GM13977 (cell line): ENCODE measurements around the gene ILK.

ENCODE experiments used
- DNase-seq: peaks from one replicate; pipeline ENCODE4 v3.0.0; 2012; ENCODE audit warnings: low spot score
- in situ Hi-C: fragments of 300-500 bp; cut with MboI; formaldehyde crosslinking; loops from one replicate; pipeline ENCODE4 v1.12.0; 2022; ENCODE audit warnings: low sequenced_read_pairs, low pct_unique_long_range_greater_than_20kb, mixed read lengths, inconsistent platforms; ENCODE audit not compliant: unreplicated experiment
- TF ChIP-seq, protein P1 (sequence below): IDR thresholded peaks from 2 replicates; pipeline ENCODE4 v1.5.1; 2012; ENCODE audit warnings: mild to moderate bottlenecking, control low read depth; ENCODE audit not compliant: insufficient read depth; ENCODE audit errors: extremely low read depth, missing control alignments

The ILK gene

DNA sequence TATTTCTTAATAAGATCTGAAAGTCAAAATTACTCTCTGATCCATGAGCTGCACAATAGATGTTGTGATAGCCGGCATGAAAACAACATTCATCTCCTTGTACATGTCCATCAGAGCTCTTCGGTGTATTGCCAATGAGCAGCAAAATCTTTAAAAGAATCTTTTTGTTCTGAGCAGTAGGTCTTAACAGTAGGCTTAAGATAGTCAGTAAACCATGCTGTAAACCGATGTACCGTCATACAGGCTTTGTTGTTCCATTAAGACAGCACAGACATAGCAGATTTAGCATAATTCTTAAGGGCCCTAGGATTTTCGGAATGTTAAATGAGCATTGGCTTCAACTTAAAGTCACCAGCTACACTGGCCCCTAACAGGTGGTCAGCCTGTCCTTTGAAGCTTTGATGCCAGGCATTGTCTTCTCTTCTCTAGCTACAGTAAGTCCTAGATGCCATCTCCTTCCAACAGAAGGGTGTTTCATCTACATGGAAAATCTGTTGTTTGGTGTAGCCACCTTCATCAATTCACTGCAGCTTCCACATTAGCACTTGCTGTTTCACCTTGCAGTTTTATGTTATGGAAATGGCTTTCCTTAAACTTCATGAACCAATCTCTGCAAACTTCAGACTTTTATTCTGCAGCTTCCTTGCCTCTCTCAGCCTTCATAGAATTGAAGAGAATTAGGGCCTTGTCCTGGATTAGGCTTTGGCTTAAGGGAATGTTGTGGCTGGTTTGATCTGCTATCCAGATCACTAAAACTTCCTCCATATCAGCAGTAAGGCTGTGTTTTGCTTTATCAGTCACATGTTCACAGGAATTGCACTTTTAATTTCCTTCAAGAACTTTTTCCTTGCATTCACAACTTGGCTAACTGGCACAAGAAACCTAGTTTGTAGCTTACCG is 28.5 kb upstream of the ILK start:
- DNase-seq = no peak
- TF ChIP-seq, protein P1, sequence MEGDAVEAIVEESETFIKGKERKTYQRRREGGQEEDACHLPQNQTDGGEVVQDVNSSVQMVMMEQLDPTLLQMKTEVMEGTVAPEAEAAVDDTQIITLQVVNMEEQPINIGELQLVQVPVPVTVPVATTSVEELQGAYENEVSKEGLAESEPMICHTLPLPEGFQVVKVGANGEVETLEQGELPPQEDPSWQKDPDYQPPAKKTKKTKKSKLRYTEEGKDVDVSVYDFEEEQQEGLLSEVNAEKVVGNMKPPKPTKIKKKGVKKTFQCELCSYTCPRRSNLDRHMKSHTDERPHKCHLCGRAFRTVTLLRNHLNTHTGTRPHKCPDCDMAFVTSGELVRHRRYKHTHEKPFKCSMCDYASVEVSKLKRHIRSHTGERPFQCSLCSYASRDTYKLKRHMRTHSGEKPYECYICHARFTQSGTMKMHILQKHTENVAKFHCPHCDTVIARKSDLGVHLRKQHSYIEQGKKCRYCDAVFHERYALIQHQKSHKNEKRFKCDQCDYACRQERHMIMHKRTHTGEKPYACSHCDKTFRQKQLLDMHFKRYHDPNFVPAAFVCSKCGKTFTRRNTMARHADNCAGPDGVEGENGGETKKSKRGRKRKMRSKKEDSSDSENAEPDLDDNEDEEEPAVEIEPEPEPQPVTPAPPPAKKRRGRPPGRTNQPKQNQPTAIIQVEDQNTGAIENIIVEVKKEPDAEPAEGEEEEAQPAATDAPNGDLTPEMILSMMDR = no peak
- in situ Hi-C loops = no loop called here

DNA sequence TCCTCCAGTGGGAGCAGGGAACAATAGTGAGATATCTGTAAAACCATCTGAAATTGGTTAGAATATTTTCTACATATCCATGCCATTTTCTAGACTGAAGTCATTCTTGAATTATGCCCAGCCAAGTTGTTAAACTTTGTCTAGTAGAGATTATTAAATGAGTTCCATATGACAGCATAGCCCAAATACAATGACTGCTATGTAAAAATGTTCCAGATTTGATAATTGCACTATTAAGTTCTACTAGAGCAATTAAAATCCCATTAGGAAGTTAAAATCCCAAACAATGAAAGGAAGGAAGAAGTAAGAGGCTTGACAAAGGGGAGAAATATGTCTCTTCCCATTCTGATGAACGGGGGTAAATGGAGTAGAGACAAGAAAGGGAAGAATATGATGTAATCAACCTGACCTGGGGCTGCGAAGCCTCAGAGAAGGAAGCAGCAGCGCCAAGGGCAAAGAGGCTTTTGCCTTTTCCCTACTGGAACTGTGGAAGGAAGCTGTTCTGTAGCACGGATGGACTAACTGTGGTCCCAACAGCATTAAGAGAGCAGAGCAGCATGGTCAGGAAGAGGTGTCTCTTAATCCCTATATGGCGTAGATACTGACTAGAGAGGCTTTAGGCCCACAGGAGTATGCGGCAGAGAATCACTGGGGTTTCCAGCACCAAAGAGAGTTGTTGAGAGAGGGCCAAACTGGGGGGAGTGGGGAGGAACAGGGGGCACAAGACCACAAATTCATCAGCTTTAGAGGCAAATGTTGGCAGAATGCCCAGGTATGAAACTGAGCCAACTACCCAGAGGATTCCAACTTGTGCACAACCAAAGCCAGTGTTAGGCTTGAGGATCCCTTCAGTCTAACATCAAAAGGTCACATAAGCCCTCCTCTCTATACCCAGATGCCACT is 26.9 kb upstream of the ILK start:
- TF ChIP-seq, protein P1 = no peak
- in situ Hi-C loops = no loop called here
- DNase-seq = no peak

DNA sequence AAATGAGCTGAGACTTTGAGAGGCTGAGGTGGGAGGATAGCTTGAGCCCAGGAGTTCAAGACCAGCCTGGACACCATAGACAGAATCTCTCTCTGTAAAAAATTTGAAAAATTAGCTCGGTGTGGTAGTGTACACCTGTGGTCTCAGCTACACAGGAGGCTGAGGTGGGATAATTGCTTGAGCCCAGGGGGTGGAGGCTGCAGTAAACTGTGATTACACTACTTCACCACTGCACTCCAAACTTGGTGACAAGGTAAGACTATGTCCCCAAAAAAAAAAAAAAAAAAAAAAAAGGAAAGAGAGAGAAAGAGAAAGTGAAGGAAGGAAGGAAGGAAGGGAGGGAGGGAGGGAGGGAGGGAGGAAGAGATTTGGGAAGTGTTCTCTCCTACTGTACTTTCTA is 25.4 kb upstream of the ILK start:
- in situ Hi-C loops = no loop called here
- DNase-seq = no peak
- TF ChIP-seq, protein P1 = no peak

DNA sequence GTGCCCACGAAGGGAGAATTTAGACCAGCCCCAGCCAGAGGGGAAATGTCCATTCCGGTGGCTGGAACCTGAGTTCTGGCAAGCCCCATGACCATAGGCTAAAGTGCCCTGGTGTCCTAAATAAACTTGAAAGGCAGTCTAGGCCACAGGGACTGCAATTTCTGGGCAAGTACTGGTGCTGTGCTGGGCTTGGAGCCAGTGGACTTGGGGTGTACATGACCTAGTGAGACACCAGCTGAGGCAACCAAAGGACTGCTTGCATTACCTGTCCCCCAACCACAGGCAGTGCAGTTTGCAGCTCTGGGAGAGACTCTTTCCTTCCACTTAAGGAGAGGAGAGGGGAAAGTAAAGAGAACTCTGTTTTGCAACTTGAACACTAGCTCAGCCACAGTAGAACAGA is 23.9 kb upstream of the ILK start:
- in situ Hi-C loops = no loop called here
- TF ChIP-seq, protein P1 = no peak
- DNase-seq = no peak

DNA sequence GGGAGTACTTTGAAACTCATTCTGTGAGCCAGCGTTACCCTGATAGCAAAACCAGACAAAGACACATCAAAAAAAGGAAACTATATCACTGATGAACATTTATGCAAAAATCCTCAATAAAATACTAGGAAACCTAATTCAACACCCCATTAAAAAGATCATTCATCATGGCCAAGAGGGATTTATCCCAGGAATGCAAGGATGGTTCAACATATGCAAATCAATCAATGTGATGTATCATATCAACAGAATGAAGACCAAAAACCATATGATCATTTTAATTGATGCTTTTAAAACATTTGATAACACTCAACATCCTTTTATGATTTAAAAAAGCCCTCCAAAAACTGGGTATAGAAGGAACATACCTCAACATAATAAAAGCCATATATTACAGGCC is 20.0 kb upstream of the ILK start:
- in situ Hi-C loops = no loop called here
- TF ChIP-seq, protein P1 = no peak
- no peak for DNase-seq

DNA sequence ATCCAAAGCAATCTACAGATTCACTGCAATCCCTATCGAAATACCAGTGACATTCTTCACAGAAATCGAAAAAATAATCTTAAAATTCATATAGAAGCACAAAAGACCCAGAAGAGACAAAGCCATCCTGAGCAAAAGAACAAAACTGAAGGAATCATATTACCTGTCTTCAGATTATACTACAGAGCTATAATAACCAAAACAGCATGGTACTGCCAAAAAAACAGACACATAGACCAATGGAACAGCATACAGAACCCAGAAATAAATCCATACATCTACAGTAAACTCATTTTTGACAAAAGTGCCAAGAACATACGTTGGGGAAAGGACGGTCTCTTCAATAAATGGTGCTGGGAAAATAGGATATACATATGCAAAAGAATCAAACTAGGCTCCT is 19.0 kb upstream of the ILK start:
- TF ChIP-seq, protein P1 = no peak
- in situ Hi-C loops = no loop called here
- no peak for DNase-seq
